ENCODE results near the gene DPYD.

The DPYD gene

GRCh38 chr1:97936976-97937375, 16.1 kb upstream of the DPYD start:
- H3K4me3 ChIP-seq (ENCODE audit: low read depth, low read length), result no peak overlapping the region
- in situ Hi-C loops (cut with HindIII; ENCODE audit: low sequenced_read_pairs), result no loop called here
- no peak for TF ChIP-seq CTCF (IDR thresholded peaks at IDR 0.05; ENCODE audit: low read depth, low read length)
- no peak for DNase-seq (ENCODE audit: low read depth, low spot score)

GRCh38 chr1:97934491-97934890, 13.7 kb upstream of the DPYD start:
- no peak overlapping the region for H3K4me3 ChIP-seq (ENCODE audit: low read depth, low read length)
- in situ Hi-C loops (cut with HindIII; ENCODE audit: low sequenced_read_pairs), result no loop called here
- TF ChIP-seq CTCF (IDR thresholded peaks at IDR 0.05; ENCODE audit: low read depth, low read length), result no peak
- DNase-seq (ENCODE audit: low read depth, low spot score), result no peak

- H3K4me3 ChIP-seq (ENCODE audit: low read depth, low read length), result no peak overlapping the region
- TF ChIP-seq CTCF (IDR thresholded peaks at IDR 0.05; ENCODE audit: low read depth, low read length), result no peak
- DNase-seq (ENCODE audit: low read depth, low spot score), result no peak
- in situ Hi-C loops (cut with HindIII; ENCODE audit: low sequenced_read_pairs), result no loop called here
Observed at GRCh38 chr1:97929874-97930851, 9.3 kb upstream of the DPYD start.

GRCh38 chr1:97926017-97926708, 5.3 kb upstream of the DPYD start:
- DNase-seq (ENCODE audit: low read depth, low spot score), result no peak
- no peak overlapping the region for H3K4me3 ChIP-seq (ENCODE audit: low read depth, low read length)
- no peak for TF ChIP-seq CTCF (IDR thresholded peaks at IDR 0.05; ENCODE audit: low read depth, low read length)
- in situ Hi-C loops (cut with HindIII; ENCODE audit: low sequenced_read_pairs), result no loop called here

- no peak overlapping the region for H3K4me3 ChIP-seq (ENCODE audit: low read depth, low read length)
- in situ Hi-C loops (cut with HindIII; ENCODE audit: low sequenced_read_pairs), result no loop called here
- no peak for TF ChIP-seq CTCF (IDR thresholded peaks at IDR 0.05; ENCODE audit: low read depth, low read length)
- DNase-seq (ENCODE audit: low read depth, low spot score), result no peak
Observed at GRCh38 chr1:97925151-97925550, 4.3 kb upstream of the DPYD start.

GRCh38 chr1:97923811-97924210, 3.0 kb upstream of the DPYD start:
- in situ Hi-C loops (cut with HindIII; ENCODE audit: low sequenced_read_pairs), result no loop called here
- H3K4me3 ChIP-seq (ENCODE audit: low read depth, low read length), result no peak overlapping the region
- DNase-seq (ENCODE audit: low read depth, low spot score), result no peak
- TF ChIP-seq CTCF (IDR thresholded peaks at IDR 0.05; ENCODE audit: low read depth, low read length), result no peak
